Common myeloid progenitor, CD34-positive (primary cell): Measurements from ENCODE around the gene TCF3.

Experiments used
- CTCF ChIA-PET: fragments of 350-600 bp; sonication (Branson Sonifier 250); formaldehyde crosslinking; loops from one replicate; lab custom pipeline; 2021; ENCODE audit warnings: antibody characterized with exemption; lab: Charles Lee
- POLR2A ChIA-PET: fragments of 350-600 bp; sonication (Branson Sonifier 250); formaldehyde crosslinking; loops from one replicate; lab custom pipeline; 2021; ENCODE audit warnings: antibody characterized with exemption; lab: Charles Lee
- DNase-seq, 3 donors: peaks; one replicate each; pipeline versions ENCODE4 v3.0.0 to v3.0.0-alpha.2; 2013
- H3K27ac ChIP-seq, 2 experiments: 1 replicate in 1 of 2; 2 replicates in 1 of 2; pipeline ENCODE4 v1.7.0; 2013; ENCODE audit warnings: inconsistent platforms in 2 of 2, low read length in 2 of 2, mild to moderate bottlenecking in 2 of 2, low read depth in 1 of 2, moderate library complexity in 1 of 2; ENCODE audit not compliant: severe bottlenecking in 2 of 2, insufficient read depth in 1 of 2, poor library complexity in 1 of 2
- H3K27me3 ChIP-seq, 5 experiments: replicated peaks in 2 of 5; 1 replicate in 3 of 5; 2 replicates in 2 of 5; pipeline versions ENCODE4 v1.6.1 to v1.7.0; 2013; ENCODE audit warnings: low read length in 4 of 5, mild to moderate bottlenecking in 2 of 5, moderate library complexity in 2 of 5, inconsistent platforms in 1 of 5; ENCODE audit not compliant: insufficient read depth in 5 of 5, control insufficient read depth in 4 of 5
- H3K36me3 ChIP-seq, 4 experiments: 1 replicate in 2 of 4; 2 replicates in 2 of 4; pipeline versions ENCODE4 v1.6.1 to v1.7.0; 2013; ENCODE audit warnings: low read length in 3 of 4, control low read depth in 1 of 4, mild to moderate bottlenecking in 1 of 4; ENCODE audit not compliant: control insufficient read depth in 4 of 4, insufficient read depth in 4 of 4
- H3K4me1 ChIP-seq, 4 experiments: 1 replicate in 3 of 4; 2 replicates in 1 of 4; pipeline versions ENCODE4 v1.6.1 to v1.7.1; 2013; ENCODE audit warnings: low read length in 3 of 4, mild to moderate bottlenecking in 3 of 4, control low read depth in 1 of 4, inconsistent platforms in 1 of 4, moderate library complexity in 1 of 4; ENCODE audit not compliant: control insufficient read depth in 4 of 4, insufficient read depth in 4 of 4; ENCODE audit errors: control extremely low read depth in 1 of 4
- H3K4me3 ChIP-seq, 7 experiments: 1 replicate in 4 of 7; 2 replicates in 3 of 7; pipeline versions ENCODE4 v1.5.1 to v1.7.0; 2013; ENCODE audit warnings: mild to moderate bottlenecking in 7 of 7, low read length in 6 of 7, moderate library complexity in 6 of 7, inconsistent platforms in 2 of 7, low read depth in 2 of 7, control low read depth in 1 of 7; ENCODE audit not compliant: insufficient read depth in 4 of 7, control insufficient read depth in 1 of 7; ENCODE audit errors: extremely low read depth in 1 of 7
- H3K9me3 ChIP-seq, 5 experiments: 1 replicate in 4 of 5; 2 replicates in 1 of 5; pipeline versions ENCODE4 v1.6.1 to v1.7.1; 2013; ENCODE audit warnings: low read length in 4 of 5, mild to moderate bottlenecking in 2 of 5, inconsistent platforms in 1 of 5, low read depth in 1 of 5, moderate library complexity in 1 of 5; ENCODE audit not compliant: control insufficient read depth in 4 of 5, insufficient read depth in 2 of 5; ENCODE audit errors: control extremely low read depth in 1 of 5
- WGBS: methylation state at CpG from one replicate; pipeline ENCODE4 v1.1.5; 2013; ENCODE audit not compliant: insufficient coverage; 5-methylcytosine and 5-hydroxymethylcytosine counted together

The TCF3 gene

DNA sequence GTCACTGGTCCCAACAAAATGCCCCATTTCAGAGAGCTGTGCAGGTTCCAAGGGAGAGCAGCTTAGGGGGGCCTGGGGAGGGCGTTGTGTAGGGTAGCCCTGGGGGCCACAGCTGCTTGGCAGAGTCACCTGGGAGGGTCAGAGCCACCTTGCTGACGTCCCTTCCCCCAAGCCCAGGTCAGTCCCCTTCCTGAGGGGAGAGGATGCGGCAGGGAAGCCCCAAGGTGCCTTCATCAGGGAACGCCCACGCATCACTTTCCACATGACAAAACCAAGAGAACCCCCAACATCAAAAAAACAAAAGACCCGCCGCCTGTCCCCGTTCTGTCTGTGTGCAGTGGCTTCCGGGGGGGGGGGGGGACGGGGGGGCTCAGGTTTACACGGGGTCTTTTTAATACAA, 41.8 kb downstream of the TCF3 start:
- no peaks in the 10 kb centered on the region for H3K9me3 ChIP-seq
- no peaks in the 10 kb centered on the region for H3K27me3 ChIP-seq
- peaks cover 2 to 56% (median 42%) of the 10 kb centered on the region in 4 experiments for H3K36me3 ChIP-seq
- H3K4me1 ChIP-seq = peaks cover 0 to 35% (median 27%) of the 10 kb centered on the region in 4 experiments
- ChIA-PET CTCF (no interaction called here), POLR2A (no interaction called here)
- H3K27ac ChIP-seq = no peak overlapping the region
- DNase-seq = no peak
- 82% methylated on average over 7 of the region's 11 CpGs for WGBS
- no peak overlapping the region for H3K4me3 ChIP-seq

DNA sequence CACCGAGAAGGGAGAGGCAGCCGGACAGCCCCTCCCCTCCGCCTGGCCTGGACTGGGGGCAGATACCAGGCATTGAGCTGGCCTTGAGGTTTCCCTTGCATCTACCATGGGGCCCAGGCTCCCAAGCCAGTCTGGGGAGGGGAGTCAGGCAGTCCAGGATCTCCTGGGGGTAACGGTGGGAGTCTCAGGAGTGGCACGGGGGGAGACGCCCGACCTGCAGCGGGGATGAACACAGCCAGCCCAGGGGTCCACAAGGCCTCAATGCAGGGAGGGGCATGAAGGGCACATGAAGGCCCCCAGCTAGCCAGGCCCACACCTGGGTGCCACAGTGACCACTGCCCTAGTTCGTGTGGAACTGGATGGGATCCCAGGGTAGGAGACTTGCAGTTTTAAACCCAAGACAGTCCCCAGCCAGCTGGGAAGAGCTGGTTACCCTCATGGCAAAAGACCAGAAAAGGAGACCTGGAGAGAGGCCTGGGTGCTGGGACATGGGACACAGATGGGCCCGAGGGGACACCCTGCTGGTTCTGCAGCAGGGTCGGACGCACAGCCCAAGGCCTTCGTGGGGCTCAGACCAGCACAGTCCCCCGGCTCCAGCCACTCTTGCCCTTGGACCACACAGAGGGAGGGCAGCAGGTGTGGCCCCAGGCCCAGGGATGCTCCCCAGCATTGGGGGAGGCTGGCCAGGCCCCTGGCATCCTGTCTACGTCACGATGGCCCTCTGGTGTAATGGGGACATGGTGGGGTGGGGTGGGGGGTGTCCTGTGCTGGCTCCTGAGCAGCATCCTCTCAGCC, 42.5 kb downstream of the TCF3 start:
- H3K4me1 ChIP-seq = peaks cover 0 to 37% (median 28%) of the 10 kb centered on the region in 4 experiments
- WGBS = 83% methylated on average over 14 of the region's 16 CpGs
- CTCF ChIA-PET = interaction anchor here (1.0 to 1.2 kb wide), 3 partner anchors 8 to 22 kb away, joined by 3 to 4 read pairs (median 3); no protein-coding TSS in a partner anchor
- no peaks in the 10 kb centered on the region for H3K9me3 ChIP-seq
- DNase-seq = no peak
- POLR2A ChIA-PET = no interaction called here
- H3K36me3 ChIP-seq = peaks cover 2 to 49% (median 39%) of the 10 kb centered on the region in 4 experiments
- H3K27me3 ChIP-seq = no peaks in the 10 kb centered on the region
- H3K27ac ChIP-seq = no peak overlapping the region
- no peak overlapping the region for H3K4me3 ChIP-seq

DNA sequence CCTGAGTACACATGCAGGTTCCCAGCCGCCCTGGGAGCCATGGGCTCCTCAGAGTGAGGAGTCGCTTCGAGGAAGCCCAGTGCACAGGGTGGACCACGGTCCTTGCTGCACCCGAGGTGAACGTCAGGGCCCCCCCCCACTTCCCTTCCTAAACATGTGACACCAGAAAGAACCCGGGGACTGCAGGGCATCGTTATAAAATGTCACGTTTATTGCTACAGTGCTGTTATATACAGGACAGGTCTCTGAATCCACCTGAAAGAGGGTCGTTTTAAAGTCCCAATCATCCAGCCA, 43.4 kb downstream of the TCF3 start:
- peaks cover 0 to 45% (median 34%) of the 10 kb centered on the region in 4 experiments for H3K4me1 ChIP-seq
- H3K36me3 ChIP-seq = peaks cover 2 to 41% (median 31%) of the 10 kb centered on the region in 4 experiments
- DNase-seq = peak; percentile 18 to 59 (median 48)
- WGBS = 0% methylated on average over 8 of the region's 10 CpGs
- H3K27me3 ChIP-seq = no peaks in the 10 kb centered on the region
- H3K4me3 ChIP-seq = peak overlapping the region in 2 of 7 experiments; percentile 34 to 54
- H3K27ac ChIP-seq = no peak overlapping the region
- H3K9me3 ChIP-seq = no peaks in the 10 kb centered on the region
- POLR2A ChIA-PET = no interaction called here
- CTCF ChIA-PET = interaction anchor here (1.0 to 1.2 kb wide), 3 partner anchors 9 to 23 kb away, joined by 3 to 4 read pairs (median 3); no protein-coding TSS in a partner anchor

DNA sequence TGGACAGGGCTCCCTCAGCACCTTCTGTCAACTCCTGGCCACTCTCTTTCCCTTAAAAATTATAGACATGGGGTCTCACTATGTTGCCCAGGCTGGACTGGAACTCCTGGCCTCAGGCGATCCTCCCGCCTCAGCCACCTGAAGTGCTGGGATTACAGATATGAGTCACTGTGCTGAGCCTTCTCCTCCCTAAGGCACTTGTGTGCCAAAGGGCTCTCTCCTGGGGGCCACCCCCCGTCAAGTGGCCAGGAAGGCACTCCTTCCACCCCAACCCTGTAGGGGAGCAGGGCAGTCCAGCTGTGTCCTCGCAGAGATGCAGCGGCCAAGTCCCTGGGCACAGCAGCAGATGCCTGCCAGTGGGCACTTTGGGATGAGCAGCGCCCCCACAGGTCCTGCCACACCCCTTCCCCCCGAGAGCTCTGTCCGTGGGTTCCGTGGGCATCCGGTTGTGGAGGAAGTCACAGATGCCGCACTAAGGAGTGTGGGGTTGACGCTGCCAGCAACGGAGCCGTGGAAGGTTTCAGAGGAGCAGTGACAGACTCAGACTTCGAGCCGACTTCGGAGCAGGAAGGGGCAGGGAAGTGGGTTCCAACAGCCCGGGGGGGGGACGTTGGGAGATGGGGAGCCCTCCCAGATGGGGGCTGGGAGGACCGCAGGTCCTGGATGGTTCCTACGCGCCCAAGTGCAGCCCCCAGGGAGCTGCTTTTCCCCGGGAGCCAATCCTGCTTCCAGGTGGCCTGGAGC, 43.9 kb downstream of the TCF3 start:
- H3K36me3 ChIP-seq = peaks cover 2 to 36% (median 25%) of the 10 kb centered on the region in 4 experiments
- no peaks in the 10 kb centered on the region for H3K9me3 ChIP-seq
- no peak overlapping the region for H3K27ac ChIP-seq
- H3K27me3 ChIP-seq = no peaks in the 10 kb centered on the region
- WGBS = 15% methylated on average over 21 of the region's 23 CpGs
- peak overlapping the region in 2 of 7 experiments; percentile 34 to 54 for H3K4me3 ChIP-seq
- peak; percentile 12 to 54 (median 48) for DNase-seq
- peaks cover 0 to 49% (median 37%) of the 10 kb centered on the region in 4 experiments for H3K4me1 ChIP-seq
- CTCF ChIA-PET = interaction anchor here (0.9 to 1.0 kb wide), 2 partner anchors 15 to 24 kb away, joined by 3 to 4 read pairs; no protein-coding TSS in a partner anchor
- POLR2A ChIA-PET = no interaction called here

DNA sequence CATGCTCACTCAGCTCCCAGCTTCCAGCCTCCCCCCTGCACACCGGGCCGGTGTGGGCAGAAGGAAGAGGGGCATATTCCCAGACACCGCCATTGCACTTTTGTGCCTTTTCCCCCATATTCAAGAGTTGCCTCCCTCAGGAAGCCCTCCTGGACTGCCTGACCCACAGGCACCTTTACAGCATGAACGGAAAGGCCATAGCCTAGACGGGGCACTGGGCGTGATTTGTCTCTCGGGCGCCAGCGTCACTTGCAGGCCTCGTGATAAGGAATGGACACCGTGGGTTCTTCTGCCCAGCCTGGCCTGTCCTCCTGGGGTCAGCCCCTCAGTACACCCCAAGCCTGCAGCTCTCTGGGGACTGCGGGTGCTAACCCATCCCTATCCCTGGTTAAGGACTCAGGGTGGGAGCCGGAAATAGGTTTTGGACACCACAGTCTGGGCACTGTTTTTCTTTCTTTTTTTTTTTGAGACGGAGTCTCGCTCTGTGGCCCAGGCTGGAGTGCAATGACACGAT, 46.2 kb downstream of the TCF3 start:
- ChIA-PET POLR2A (interaction anchor here (0.6 to 1.0 kb wide), 2 partner anchors 13 to 150 kb away, joined by 3 read pairs; partner anchors contain the start of gene MBD3), CTCF (interaction anchor here (0.6 to 2.6 kb wide), 13 partner anchors 10 to 220 kb away, joined by 3 to 14 read pairs (median 4); partner anchors contain the start of gene MBD3)
- Histone ChIP-seq H3K4me3 (peak overlapping the region; percentile 33 to 99 (median 94)), H3K27me3 (no peaks in the 10 kb centered on the region), H3K27ac (peak overlapping the region; percentile 46 to 75), H3K9me3 (no peaks in the 10 kb centered on the region), H3K36me3 (peaks cover 0 to 26% (median 15%) of the 10 kb centered on the region in 4 experiments), H3K4me1 (peaks cover 0 to 56% (median 40%) of the 10 kb centered on the region in 4 experiments)
- whole genome bisulfite sequencing = 23% methylated on average over 15 of the region's 16 CpGs
- no peak for DNase-seq

- no peaks in the 10 kb centered on the region for H3K9me3 ChIP-seq
- 0% methylated on average over 53 of the region's 79 CpGs for WGBS
- H3K27ac ChIP-seq = peak within 1 kb of the TSS; percentile 58 to 81
- ChIA-PET POLR2A (interaction anchor here (0.6 to 1.0 kb wide), 3 partner anchors 13 to 151 kb away, joined by 3 read pairs; partner anchors contain the start of gene MBD3), CTCF (interaction anchor here (0.6 to 2.6 kb wide), 12 partner anchors 9 to 220 kb away, joined by 3 to 14 read pairs (median 4); partner anchors contain the start of gene MBD3)
- H3K36me3 ChIP-seq = peaks cover 0 to 20% (median 10%) of the 10 kb centered on the region in 4 experiments
- peak within 1 kb of the TSS; percentile 81 to 99 (median 94) for H3K4me3 ChIP-seq
- peaks cover 0 to 56% (median 40%) of the 10 kb centered on the region in 4 experiments for H3K4me1 ChIP-seq
- H3K27me3 ChIP-seq = no peaks in the 10 kb centered on the region
- peak; percentile 97 to 98 (median 98) for DNase-seq
These were observed 46.9 kb downstream of the TCF3 start, which contains the start of gene UQCR11 for GRCh38 chr19:1605236-1606137. TSS of gene UQCR11 (minus strand) at chr19:1605462. CDS start at chr19:1605409, 53 bp downstream.
